Measurements from ENCODE around the gene ZNF652. TPM values are rescaled to one million over a fixed set of nuclear protein-coding genes. Genes with fewer than 3 reads are reported as not detected.
A peak's percentile ranks its signal among the peaks of the same experiment; 100 is the strongest.

Gene ZNF652
- total and polyA plus RNA-seq, 2 experiments from 2014 or later = 36.2 to 54.5 TPM

DNA sequence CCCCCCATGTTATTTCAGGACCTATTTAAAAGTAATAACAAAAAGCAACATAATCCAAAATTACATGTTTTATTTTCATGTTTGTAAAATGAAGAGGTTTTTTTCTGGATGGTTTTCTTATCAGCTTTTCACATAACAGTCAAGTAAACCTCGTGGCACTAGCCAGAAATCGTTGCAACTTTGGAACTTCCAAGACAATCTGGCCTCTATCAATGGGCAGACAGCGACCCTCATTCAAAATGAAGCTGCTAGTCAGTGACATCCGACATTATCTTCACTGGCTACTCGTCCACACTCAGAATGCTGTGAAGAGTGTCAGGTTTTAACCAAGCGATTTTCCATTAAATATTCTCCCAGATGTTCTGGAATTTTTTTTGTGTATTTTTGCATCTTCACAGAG lies 22.7 kb downstream of the ZNF652 start:
- Histone ChIP-seq H2AFZ (no peak overlapping the region), H4K20me1 (replicated peaks; ENCODE audit: insufficient read depth) (peaks cover 17% of the 10 kb centered on the region; the same call in 1 of the 2 replicates), H3K4me2 (no peak overlapping the region), H3K9me2 (ENCODE audit: insufficient read depth) (no peaks in the 10 kb centered on the region), H3K4me3 (no peak overlapping the region), H3K36me3 (ENCODE audit: insufficient read depth) (no peaks in the 10 kb centered on the region), H3K27me3 (ENCODE audit: insufficient read depth) (no peaks in the 10 kb centered on the region), H3K4me1 (ENCODE audit: insufficient read depth) (0 out of 2 replicates have a peak, but pooled peaks cover 3% of the 10 kb centered on the region), H3K27ac (ENCODE audit: low read depth) (no peak overlapping the region), H3F3A (replicated peaks; ENCODE audit: low read depth) (no peaks in the 10 kb centered on the region), H3K79me2 (replicated peaks; ENCODE audit: insufficient read depth) (peaks cover 88% of the 10 kb centered on the region)
- no peak for DNase-seq (ENCODE audit: low spot score)
- no peak for ATAC-seq
- Mint-ChIP-seq H3K4me1 (peaks cover 12% of the 10 kb centered on the region), H3K4me3 (no peak overlapping the region), H3K27ac (no peak overlapping the region; the same call in 1 of the 2 replicates), H3K27me3 (ENCODE audit: insufficient read depth, low read depth, poor library complexity) (peaks cover 1% of the 10 kb centered on the region), H3K9me3 (no peaks in the 10 kb centered on the region), H3K36me3 (ENCODE audit: low read depth) (no peaks in the 10 kb centered on the region)
- TF ChIP-seq EZH2 (IDR thresholded peaks at IDR 0.05; ENCODE audit: low read depth, unreplicated experiment) = no peak

DNA sequence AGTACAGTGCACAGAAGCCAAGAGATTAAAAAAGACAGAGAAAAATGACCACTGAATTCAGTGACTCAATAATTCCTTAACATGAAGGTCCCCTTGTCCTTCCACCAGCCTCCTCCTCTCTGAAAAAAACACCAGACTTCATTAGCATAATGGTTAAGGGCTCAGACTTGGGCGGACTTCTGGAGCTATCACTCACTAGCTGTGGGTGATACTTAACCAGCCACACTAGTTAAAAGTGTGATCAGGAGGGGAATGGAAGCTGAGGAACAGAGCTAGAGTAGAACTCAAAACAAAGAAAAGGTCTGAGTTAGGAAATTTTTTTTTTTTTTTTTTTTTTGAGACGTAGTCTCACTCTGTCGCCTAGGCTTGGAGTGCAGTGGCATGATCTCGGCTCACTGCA lies 23.2 kb downstream of the ZNF652 start:
- no peaks in the 10 kb centered on the region for H3K27me3 ChIP-seq (ENCODE audit: insufficient read depth)
- H3K4me3 ChIP-seq = no peak overlapping the region
- H3K4me1 Mint-ChIP-seq = peaks cover 12% of the 10 kb centered on the region
- peaks cover 88% of the 10 kb centered on the region for H3K79me2 ChIP-seq (replicated peaks; ENCODE audit: insufficient read depth)
- no peaks in the 10 kb centered on the region for H3K9me3 Mint-ChIP-seq
- peak overlapping the region; percentile 70 for H3K27ac Mint-ChIP-seq
- H3K4me1 ChIP-seq (ENCODE audit: insufficient read depth) = 0 out of 2 replicates have a peak, but pooled peaks cover 3% of the 10 kb centered on the region
- peaks cover 17% of the 10 kb centered on the region; the same call in 1 of the 2 replicates for H4K20me1 ChIP-seq (replicated peaks; ENCODE audit: insufficient read depth)
- H2AFZ ChIP-seq = no peak overlapping the region
- no peaks in the 10 kb centered on the region for H3K36me3 Mint-ChIP-seq (ENCODE audit: low read depth)
- H3K27me3 Mint-ChIP-seq (ENCODE audit: insufficient read depth, low read depth, poor library complexity) = peaks cover 1% of the 10 kb centered on the region
- no peak overlapping the region for H3K4me3 Mint-ChIP-seq
- no peak for TF ChIP-seq CREB1 (CRISPR knock-in tag; IDR thresholded peaks at IDR 0.05; ENCODE audit: low read depth)
- no peak for TF ChIP-seq CTCF (conservative IDR thresholded peaks at IDR 0.05; ENCODE audit: low read depth in 2 of 2)
- no peak overlapping the region for H3K4me2 ChIP-seq
- ATAC-seq (peak; percentile 33; the same call in 2 of the 3 replicates), DNase-seq (ENCODE audit: low spot score) (no peak)
- no peaks in the 10 kb centered on the region for H3F3A ChIP-seq (replicated peaks; ENCODE audit: low read depth)
- H3K9me2 ChIP-seq (ENCODE audit: insufficient read depth) = no peaks in the 10 kb centered on the region
- H3K27ac ChIP-seq (ENCODE audit: low read depth) = no peak overlapping the region
- H3K36me3 ChIP-seq (ENCODE audit: insufficient read depth) = no peaks in the 10 kb centered on the region

GRCh38 chr17:49337884-49338283 lies 24.2 kb downstream of the ZNF652 start:
- Histone ChIP-seq H3K4me1 (ENCODE audit: insufficient read depth) (0 out of 2 replicates have a peak, but pooled peaks cover 3% of the 10 kb centered on the region), H3F3A (replicated peaks; ENCODE audit: low read depth) (no peaks in the 10 kb centered on the region), H3K36me3 (ENCODE audit: insufficient read depth) (no peaks in the 10 kb centered on the region), H3K79me2 (replicated peaks; ENCODE audit: insufficient read depth) (peaks cover 82% of the 10 kb centered on the region), H3K4me2 (no peak overlapping the region), H2AFZ (no peak overlapping the region), H3K27ac (ENCODE audit: low read depth) (no peak overlapping the region), H3K9me2 (ENCODE audit: insufficient read depth) (no peaks in the 10 kb centered on the region), H3K27me3 (ENCODE audit: insufficient read depth) (no peaks in the 10 kb centered on the region), H4K20me1 (replicated peaks; ENCODE audit: insufficient read depth) (peaks cover 13% of the 10 kb centered on the region; the same call in 1 of the 2 replicates), H3K4me3 (no peak overlapping the region)
- peaks cover 12% of the 10 kb centered on the region for H3K4me1 Mint-ChIP-seq
- H3K4me3 Mint-ChIP-seq = no peak overlapping the region
- DNase-seq (ENCODE audit: low spot score) (no peak), ATAC-seq (no peak)
- H3K27ac Mint-ChIP-seq = no peak overlapping the region
- H3K36me3 Mint-ChIP-seq (ENCODE audit: low read depth) = no peaks in the 10 kb centered on the region
- peaks cover 1% of the 10 kb centered on the region for H3K27me3 Mint-ChIP-seq (ENCODE audit: insufficient read depth, low read depth, poor library complexity)
- H3K9me3 Mint-ChIP-seq = no peaks in the 10 kb centered on the region
- no peak for TF ChIP-seq CTCF (conservative IDR thresholded peaks at IDR 0.05; ENCODE audit: low read depth in 2 of 2)
- no peak for TF ChIP-seq JUNB (IDR thresholded peaks at IDR 0.05; ENCODE audit: unreplicated experiment)
- no peak for TF ChIP-seq ZNF114 (CRISPR knock-in tag; IDR thresholded peaks at IDR 0.05)
- TF ChIP-seq, protein P1, sequence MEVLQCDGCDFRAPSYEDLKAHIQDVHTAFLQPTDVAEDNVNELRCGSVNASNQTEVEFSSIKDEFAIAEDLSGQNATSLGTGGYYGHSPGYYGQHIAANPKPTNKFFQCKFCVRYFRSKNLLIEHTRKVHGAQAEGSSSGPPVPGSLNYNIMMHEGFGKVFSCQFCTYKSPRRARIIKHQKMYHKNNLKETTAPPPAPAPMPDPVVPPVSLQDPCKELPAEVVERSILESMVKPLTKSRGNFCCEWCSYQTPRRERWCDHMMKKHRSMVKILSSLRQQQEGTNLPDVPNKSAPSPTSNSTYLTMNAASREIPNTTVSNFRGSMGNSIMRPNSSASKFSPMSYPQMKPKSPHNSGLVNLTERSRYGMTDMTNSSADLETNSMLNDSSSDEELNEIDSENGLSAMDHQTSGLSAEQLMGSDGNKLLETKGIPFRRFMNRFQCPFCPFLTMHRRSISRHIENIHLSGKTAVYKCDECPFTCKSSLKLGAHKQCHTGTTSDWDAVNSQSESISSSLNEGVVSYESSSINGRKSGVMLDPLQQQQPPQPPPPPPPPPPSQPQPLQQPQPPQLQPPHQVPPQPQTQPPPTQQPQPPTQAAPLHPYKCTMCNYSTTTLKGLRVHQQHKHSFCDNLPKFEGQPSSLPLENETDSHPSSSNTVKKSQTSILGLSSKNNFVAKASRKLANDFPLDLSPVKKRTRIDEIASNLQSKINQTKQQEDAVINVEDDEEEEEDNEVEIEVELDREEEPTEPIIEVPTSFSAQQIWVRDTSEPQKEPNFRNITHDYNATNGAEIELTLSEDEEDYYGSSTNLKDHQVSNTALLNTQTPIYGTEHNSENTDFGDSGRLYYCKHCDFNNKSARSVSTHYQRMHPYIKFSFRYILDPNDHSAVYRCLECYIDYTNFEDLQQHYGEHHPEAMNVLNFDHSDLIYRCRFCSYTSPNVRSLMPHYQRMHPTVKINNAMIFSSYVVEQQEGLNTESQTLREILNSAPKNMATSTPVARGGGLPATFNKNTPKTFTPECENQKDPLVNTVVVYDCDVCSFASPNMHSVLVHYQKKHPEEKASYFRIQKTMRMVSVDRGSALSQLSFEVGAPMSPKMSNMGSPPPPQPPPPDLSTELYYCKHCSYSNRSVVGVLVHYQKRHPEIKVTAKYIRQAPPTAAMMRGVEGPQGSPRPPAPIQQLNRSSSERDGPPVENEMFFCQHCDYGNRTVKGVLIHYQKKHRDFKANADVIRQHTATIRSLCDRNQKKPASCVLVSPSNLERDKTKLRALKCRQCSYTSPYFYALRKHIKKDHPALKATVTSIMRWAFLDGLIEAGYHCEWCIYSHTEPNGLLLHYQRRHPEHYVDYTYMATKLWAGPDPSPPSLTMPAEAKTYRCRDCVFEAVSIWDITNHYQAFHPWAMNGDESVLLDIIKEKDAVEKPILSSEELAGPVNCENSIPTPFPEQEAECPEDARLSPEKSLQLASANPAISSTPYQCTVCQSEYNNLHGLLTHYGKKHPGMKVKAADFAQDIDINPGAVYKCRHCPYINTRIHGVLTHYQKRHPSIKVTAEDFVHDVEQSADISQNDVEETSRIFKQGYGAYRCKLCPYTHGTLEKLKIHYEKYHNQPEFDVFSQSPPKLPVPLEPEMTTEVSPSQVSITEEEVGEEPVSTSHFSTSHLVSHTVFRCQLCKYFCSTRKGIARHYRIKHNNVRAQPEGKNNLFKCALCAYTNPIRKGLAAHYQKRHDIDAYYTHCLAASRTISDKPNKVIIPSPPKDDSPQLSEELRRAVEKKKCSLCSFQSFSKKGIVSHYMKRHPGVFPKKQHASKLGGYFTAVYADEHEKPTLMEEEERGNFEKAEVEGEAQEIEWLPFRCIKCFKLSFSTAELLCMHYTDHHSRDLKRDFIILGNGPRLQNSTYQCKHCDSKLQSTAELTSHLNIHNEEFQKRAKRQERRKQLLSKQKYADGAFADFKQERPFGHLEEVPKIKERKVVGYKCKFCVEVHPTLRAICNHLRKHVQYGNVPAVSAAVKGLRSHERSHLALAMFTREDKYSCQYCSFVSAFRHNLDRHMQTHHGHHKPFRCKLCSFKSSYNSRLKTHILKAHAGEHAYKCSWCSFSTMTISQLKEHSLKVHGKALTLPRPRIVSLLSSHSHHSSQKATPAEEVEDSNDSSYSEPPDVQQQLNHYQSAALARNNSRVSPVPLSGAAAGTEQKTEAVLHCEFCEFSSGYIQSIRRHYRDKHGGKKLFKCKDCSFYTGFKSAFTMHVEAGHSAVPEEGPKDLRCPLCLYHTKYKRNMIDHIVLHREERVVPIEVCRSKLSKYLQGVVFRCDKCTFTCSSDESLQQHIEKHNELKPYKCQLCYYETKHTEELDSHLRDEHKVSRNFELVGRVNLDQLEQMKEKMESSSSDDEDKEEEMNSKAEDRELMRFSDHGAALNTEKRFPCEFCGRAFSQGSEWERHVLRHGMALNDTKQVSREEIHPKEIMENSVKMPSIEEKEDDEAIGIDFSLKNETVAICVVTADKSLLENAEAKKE (CRISPR knock-in tag; IDR thresholded peaks at IDR 0.05) = no peak

Data from GM23338 (cell line).